GM18502 (cell line): ENCODE data around the gene NPPA.
"Not testable (repeated sequence)": the region's sequence is repeated elsewhere in the genome, so short reads cannot be mapped to it uniquely, and the experiment has no call there.

ENCODE experiments used
- ATAC-seq: cut with Tn5 transposase; IDR thresholded peaks from one replicate; pipeline ENCODE4 v1.9.1; 2021; ENCODE audit warnings: mild to moderate bottlenecking; ENCODE audit not compliant: unreplicated experiment, poor library complexity

The NPPA gene

DNA sequence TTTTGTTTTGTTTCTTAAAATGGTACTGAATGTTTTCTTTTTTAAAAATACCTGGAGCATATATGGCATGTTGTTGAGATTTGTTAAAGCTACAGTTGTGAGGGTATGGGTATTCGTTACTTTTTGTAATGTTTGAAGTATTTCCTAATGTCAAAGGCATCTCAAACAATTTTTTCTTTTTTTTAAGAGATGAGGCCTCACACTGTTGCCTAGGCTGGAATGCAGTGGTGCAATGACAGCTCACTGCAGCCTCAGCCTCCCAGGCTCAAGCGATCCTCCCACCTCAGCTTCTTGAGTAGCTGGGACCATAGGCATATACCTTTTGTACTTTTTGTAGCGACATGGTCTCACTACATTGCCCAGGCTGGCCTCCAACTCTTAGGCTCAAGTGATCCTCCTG is 25.5 kb downstream of the NPPA start:
- no peak for ATAC-seq

- ATAC-seq = no peak
These were observed 30.4 kb downstream of the NPPA start for GRCh38 chr1:11817192-11817591.

GRCh38 chr1:11813021-11813420 is 34.6 kb downstream of the NPPA start:
- ATAC-seq = no peak

- ATAC-seq = no peak
These were observed 40.5 kb downstream of the NPPA start for GRCh38 chr1:11807133-11807532.

DNA sequence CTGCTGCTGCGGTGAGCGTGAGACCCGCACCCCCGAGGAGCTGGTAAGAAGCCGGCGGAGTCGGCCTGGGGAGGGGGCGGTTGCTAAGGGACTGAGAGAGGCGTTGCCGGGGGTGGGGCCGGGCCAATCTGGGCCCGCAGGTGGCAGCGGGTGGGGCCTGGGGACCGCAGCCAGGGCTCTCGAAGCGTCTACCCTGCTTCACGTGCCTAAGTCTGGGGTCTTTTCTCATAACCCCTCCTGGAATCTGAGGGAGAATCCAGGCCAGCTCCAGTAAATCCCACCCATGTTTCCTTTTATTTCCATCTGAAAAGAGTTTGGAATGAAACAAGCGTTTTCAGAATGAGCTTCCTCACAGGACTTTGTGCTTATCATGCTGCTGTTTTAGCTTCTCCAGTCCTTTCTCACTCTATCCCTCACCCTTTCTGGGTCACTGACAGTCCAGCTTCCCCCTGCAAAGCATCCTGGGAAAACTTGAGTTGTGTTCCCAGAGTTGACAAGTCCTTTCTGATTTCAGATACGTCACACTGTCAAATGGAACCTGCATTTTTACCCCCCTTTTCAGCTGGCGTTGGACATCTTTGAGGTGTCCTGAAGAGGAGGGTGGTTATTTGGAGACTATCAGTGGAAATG is 41.2 kb downstream of the NPPA start:
- ATAC-seq = peak; percentile 55

- ATAC-seq = peak; percentile 84
These were observed 41.9 kb downstream of the NPPA start, which contains the start of the genes CLCN6 and MTHFR for GRCh38 chr1:11805422-11806306. Gene CLCN6 (plus strand): TSS chr1:11806191. CDS start chr1:11806263, 72 bp downstream. Gene MTHFR (minus strand): TSS chr1:11805964. CDS start chr1:11803116, 2,848 bp downstream.

DNA sequence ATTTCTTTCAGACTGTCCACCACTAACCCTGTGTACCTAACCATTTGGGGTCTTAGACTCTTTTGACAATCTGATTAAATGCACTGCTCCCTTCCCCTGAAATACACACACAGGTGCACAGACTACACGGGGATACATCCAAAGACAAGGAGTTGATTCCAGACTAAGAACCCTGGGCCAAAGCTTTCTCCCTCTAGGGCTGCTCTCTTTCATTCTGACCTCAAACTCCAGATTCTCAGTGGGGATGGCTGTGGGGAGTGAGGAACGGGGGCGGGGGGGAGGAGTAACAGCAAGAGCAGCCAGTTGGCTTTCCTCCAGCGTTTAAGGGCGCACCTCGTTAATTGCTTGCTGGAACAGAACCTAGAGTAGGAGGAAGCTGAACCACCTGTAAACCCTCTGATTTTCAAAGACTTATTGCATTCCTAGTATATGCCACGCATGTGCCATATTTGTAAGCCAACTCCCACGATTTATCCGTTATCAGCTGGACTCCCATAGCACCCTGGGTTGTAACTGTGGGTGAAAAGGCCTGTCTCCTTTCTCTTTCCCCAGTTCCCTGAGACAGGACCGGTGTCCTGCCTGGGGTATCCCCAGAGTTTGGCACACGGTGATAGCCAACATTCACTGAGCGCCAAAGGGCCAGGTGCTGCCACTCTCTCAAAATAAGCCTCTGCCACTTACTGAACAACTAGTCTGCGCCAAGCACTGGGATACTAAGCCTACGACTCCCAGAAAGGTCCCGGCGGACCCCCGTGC is 42.7 kb downstream of the NPPA start:
- ATAC-seq = no peak

- not testable (repeated sequence) for ATAC-seq
These were observed 43.5 kb downstream of the NPPA start for GRCh38 chr1:11803924-11804665.

- ATAC-seq = no peak
These were observed 44.4 kb downstream of the NPPA start for GRCh38 chr1:11802973-11803885.

GRCh38 chr1:11802616-11802972 is 45.0 kb downstream of the NPPA start:
- ATAC-seq = no peak

DNA sequence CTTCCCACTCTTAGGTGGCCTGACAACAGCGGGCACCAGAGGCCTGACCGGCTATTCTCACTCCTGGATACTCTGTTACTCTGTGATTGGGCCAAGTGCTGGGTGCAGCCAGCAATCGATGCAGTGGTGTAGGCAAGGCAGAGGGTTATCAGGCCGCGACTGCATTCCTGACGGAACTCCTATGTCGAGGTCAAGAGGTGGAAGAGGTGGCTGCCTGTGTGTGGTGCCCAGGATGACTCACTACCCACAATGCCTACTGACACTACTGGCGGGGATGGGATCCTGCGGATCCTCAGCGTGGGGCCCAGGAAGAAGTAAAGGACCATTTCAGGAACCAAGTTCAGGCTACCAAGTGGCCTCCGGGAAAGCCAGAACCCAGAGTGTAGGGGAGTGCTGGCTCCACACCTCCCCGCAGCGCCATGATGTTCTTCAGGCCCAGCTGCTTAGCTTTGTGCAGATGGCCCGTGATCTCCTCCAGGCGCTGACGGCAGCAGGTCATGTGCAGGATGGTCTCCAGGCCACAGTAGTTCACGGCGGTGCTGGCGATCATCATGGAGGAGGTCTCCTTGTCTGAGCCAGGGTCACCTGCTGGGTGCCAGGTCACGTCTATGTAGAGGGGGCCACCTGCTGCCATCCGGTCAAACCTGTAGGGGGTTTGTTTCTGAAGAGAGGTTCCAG is 46.7 kb downstream of the NPPA start:
- ATAC-seq = no peak

- no peak for ATAC-seq
These were observed 47.2 kb downstream of the NPPA start for GRCh38 chr1:11800391-11800755.

- ATAC-seq = no peak
These were observed 47.7 kb downstream of the NPPA start for GRCh38 chr1:11799896-11800295.

DNA sequence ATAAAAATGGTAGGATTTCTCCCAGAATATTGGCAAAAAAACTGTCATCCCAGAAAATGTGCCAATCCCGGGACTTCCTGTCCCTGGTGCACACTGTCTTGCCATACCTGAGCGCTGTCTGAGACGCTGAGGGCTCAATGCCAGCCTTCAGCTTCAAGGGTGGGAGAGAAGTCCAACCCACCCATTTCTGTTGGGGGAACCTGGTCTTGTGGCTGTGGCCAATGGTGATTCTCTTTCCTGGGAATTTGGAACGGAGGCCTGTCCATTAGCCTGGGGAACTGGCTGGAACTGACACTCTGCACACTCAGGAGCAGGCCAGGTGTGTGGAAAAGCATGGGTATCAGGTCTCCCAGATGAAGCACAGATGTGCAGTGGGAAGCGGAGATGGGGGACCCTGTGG is 48.5 kb downstream of the NPPA start:
- ATAC-seq = no peak

GRCh38 chr1:11797525-11798216 is 49.9 kb downstream of the NPPA start:
- no peak for ATAC-seq

GRCh38 chr1:11796036-11796828 is 51.4 kb downstream of the NPPA start:
- no peak for ATAC-seq
